Neural progenitor cell (in vitro differentiated cells): ENCODE results near the gene CYP26C1. TPM values are rescaled to one million over a fixed set of nuclear protein-coding genes. Genes with fewer than 3 reads are reported as not detected.

Experiments used
- DNase-seq: peaks from one replicate; pipeline ENCODE4 v3.0.0-alpha.2; 2016; ENCODE audit warnings: low spot score
- H2AFZ ChIP-seq: fragments of 200-600 bp; sonication (generic); replicated peaks from 2 replicates; pipeline ENCODE4 v1.6.1; 2016; ENCODE audit warnings: antibody characterized with exemption
- H3F3A ChIP-seq: fragments of 200-600 bp; sonication (generic); 2 replicates; pipeline ENCODE4 v1.6.1; 2016; ENCODE audit warnings: antibody characterized with exemption, low read depth
- H3K27ac ChIP-seq: fragments of 200-600 bp; sonication (generic); 2 replicates; pipeline ENCODE4 v1.5.1; 2016; ENCODE audit warnings: mild to moderate bottlenecking
- H3K27me3 ChIP-seq: fragments of 200-600 bp; sonication (generic); 2 replicates; pipeline ENCODE4 v1.6.1; 2016; ENCODE audit warnings: mild to moderate bottlenecking, moderate library complexity
- H3K36me3 ChIP-seq: fragments of 200-600 bp; sonication (generic); 2 replicates; pipeline ENCODE4 v1.5.1; 2016
- H3K4me1 ChIP-seq: fragments of 200-600 bp; sonication (generic); 2 replicates; pipeline ENCODE4 v1.6.1; 2016; ENCODE audit warnings: mixed run types
- H3K4me2 ChIP-seq: fragments of 200-600 bp; sonication (generic); 2 replicates; pipeline ENCODE4 v1.6.1; 2016
- H3K4me3 ChIP-seq: fragments of 200-600 bp; sonication (generic); 2 replicates; pipeline ENCODE4 v1.5.1; 2016
- H3K79me2 ChIP-seq: fragments of 200-600 bp; sonication (generic); 2 replicates; pipeline ENCODE4 v1.6.1; 2016; ENCODE audit warnings: low read depth
- H3K9ac ChIP-seq: fragments of 200-600 bp; sonication (generic); 2 replicates; pipeline ENCODE4 v1.6.1; 2016
- H3K9me3 ChIP-seq: fragments of 200-600 bp; sonication (generic); 2 replicates; pipeline ENCODE4 v1.5.1; 2016; ENCODE audit warnings: low read depth
- H4K20me1 ChIP-seq: fragments of 200-600 bp; sonication (generic); 2 replicates; pipeline ENCODE4 v1.6.1; 2016; ENCODE audit warnings: low read depth
- H3K27ac Mint-ChIP-seq: 3 replicates; pipeline ENCODE4 v1.8.0; 2021; ENCODE audit warnings: mixed read lengths
- H3K27me3 Mint-ChIP-seq: 2 replicates; pipeline ENCODE4 v1.8.0; 2022; ENCODE audit warnings: low read depth, mild to moderate bottlenecking, inconsistent platforms, moderate library complexity, mixed read lengths; ENCODE audit not compliant: insufficient read depth
- H3K36me3 Mint-ChIP-seq: 3 replicates; pipeline ENCODE4 v1.8.0; 2021; ENCODE audit warnings: mixed read lengths
- H3K4me1 Mint-ChIP-seq: 3 replicates; pipeline ENCODE4 v1.8.0; 2021; ENCODE audit warnings: mixed read lengths
- H3K4me3 Mint-ChIP-seq: 3 replicates; pipeline ENCODE4 v1.8.0; 2021; ENCODE audit warnings: mild to moderate bottlenecking, moderate library complexity, mixed read lengths
- H3K9me3 Mint-ChIP-seq: 3 replicates; pipeline ENCODE4 v1.8.0; 2020; ENCODE audit warnings: mixed read lengths
- CTCF ChIP-seq: fragments of 200-600 bp; sonication (generic); IDR thresholded peaks from 2 replicates; pipeline ENCODE4 v1.5.1; 2017; ENCODE audit warnings: antibody characterized with exemption, mild to moderate bottlenecking
- EZH2 ChIP-seq: fragments of 200-600 bp; sonication (generic); IDR thresholded peaks from 2 replicates; pipeline ENCODE4 v1.6.1; 2017; ENCODE audit warnings: antibody characterized with exemption, mild to moderate bottlenecking, moderate library complexity
- EZH2phosphoT487 ChIP-seq: fragments of 200-600 bp; sonication (generic); IDR thresholded peaks from 2 replicates; pipeline ENCODE4 v1.6.1; 2017; ENCODE audit warnings: antibody characterized with exemption
- total RNA-seq: library from RNA; depleted of rRNA; stranded (reverse); fragments of >200 nt; gene quantifications from 2 replicates; pipeline ENCODE4 v1.2.3, GENCODE V29; 2015; ENCODE audit warnings: low replicate concordance

The CYP26C1 gene
- total RNA-seq, 1 donor from 2014 or later = 0.04 TPM

GRCh38 chr10:93026072-93026471 lies 34.5 kb upstream of the CYP26C1 start:
- no peak for TF ChIP-seq CTCF
- no peak for TF ChIP-seq EZH2phosphoT487
- TF ChIP-seq EZH2 = no peak
- no peaks in the 10 kb centered on the region for H3K27me3 ChIP-seq
- H3K36me3 ChIP-seq = no peaks in the 10 kb centered on the region
- no peak overlapping the region for H3K27ac ChIP-seq
- DNase-seq = no peak
- H3K9me3 Mint-ChIP-seq = peaks cover 7% of the 10 kb centered on the region
- H3K36me3 Mint-ChIP-seq = peaks cover 13% of the 10 kb centered on the region
- H3K9ac ChIP-seq = no peak overlapping the region
- H3K4me2 ChIP-seq = no peak overlapping the region
- no peak overlapping the region for H2AFZ ChIP-seq
- H3K27ac Mint-ChIP-seq = no peak overlapping the region
- H3K4me3 Mint-ChIP-seq = no peak overlapping the region
- H3K9me3 ChIP-seq = no peaks in the 10 kb centered on the region
- H3K4me1 Mint-ChIP-seq = peaks cover 7% of the 10 kb centered on the region
- no peaks in the 10 kb centered on the region for H3K4me1 ChIP-seq
- H3F3A ChIP-seq = no peaks in the 10 kb centered on the region
- no peaks in the 10 kb centered on the region for H4K20me1 ChIP-seq
- H3K79me2 ChIP-seq = no peaks in the 10 kb centered on the region
- H3K4me3 ChIP-seq = no peak overlapping the region
- H3K27me3 Mint-ChIP-seq = no peaks in the 10 kb centered on the region

GRCh38 chr10:93027508-93027907 lies 33.1 kb upstream of the CYP26C1 start:
- Mint-ChIP-seq H3K27ac (no peak overlapping the region), H3K36me3 (peaks cover 13% of the 10 kb centered on the region), H3K9me3 (peaks cover 7% of the 10 kb centered on the region), H3K4me3 (no peak overlapping the region), H3K27me3 (no peaks in the 10 kb centered on the region), H3K4me1 (peaks cover 4% of the 10 kb centered on the region)
- Histone ChIP-seq H3K9ac (no peak overlapping the region), H3K79me2 (no peaks in the 10 kb centered on the region), H3K4me3 (no peak overlapping the region), H3K36me3 (no peaks in the 10 kb centered on the region), H3K27ac (no peak overlapping the region), H3K27me3 (no peaks in the 10 kb centered on the region), H3K4me2 (no peak overlapping the region), H2AFZ (no peak overlapping the region), H3F3A (no peaks in the 10 kb centered on the region), H4K20me1 (no peaks in the 10 kb centered on the region), H3K9me3 (no peaks in the 10 kb centered on the region), H3K4me1 (no peaks in the 10 kb centered on the region)
- DNase-seq = no peak
- TF ChIP-seq CTCF = no peak
- no peak for TF ChIP-seq EZH2
- no peak for TF ChIP-seq EZH2phosphoT487

GRCh38 chr10:93028883-93029282 lies 31.7 kb upstream of the CYP26C1 start:
- no peaks in the 10 kb centered on the region for H3K79me2 ChIP-seq
- no peaks in the 10 kb centered on the region for H4K20me1 ChIP-seq
- Mint-ChIP-seq H3K4me3 (no peak overlapping the region), H3K36me3 (peaks cover 13% of the 10 kb centered on the region), H3K4me1 (no peaks in the 10 kb centered on the region), H3K27ac (no peak overlapping the region), H3K27me3 (no peaks in the 10 kb centered on the region), H3K9me3 (peaks cover 7% of the 10 kb centered on the region)
- H3K4me2 ChIP-seq = no peak overlapping the region
- TF ChIP-seq CTCF (no peak), EZH2phosphoT487 (no peak), EZH2 (no peak)
- H3K36me3 ChIP-seq = no peaks in the 10 kb centered on the region
- H3F3A ChIP-seq = no peaks in the 10 kb centered on the region
- no peaks in the 10 kb centered on the region for H3K27me3 ChIP-seq
- H3K9ac ChIP-seq = no peak overlapping the region
- no peak overlapping the region for H2AFZ ChIP-seq
- DNase-seq = no peak
- H3K4me1 ChIP-seq = peaks cover 7% of the 10 kb centered on the region
- no peak overlapping the region for H3K4me3 ChIP-seq
- no peak overlapping the region for H3K27ac ChIP-seq
- no peaks in the 10 kb centered on the region for H3K9me3 ChIP-seq

GRCh38 chr10:93030409-93030808 lies 30.2 kb upstream of the CYP26C1 start:
- peaks cover 18% of the 10 kb centered on the region for H3K4me1 ChIP-seq
- H3K36me3 Mint-ChIP-seq = peaks cover 13% of the 10 kb centered on the region
- TF ChIP-seq EZH2 = no peak
- TF ChIP-seq EZH2phosphoT487 = no peak
- TF ChIP-seq CTCF = no peak
- no peaks in the 10 kb centered on the region for H3K4me1 Mint-ChIP-seq
- H3K4me3 Mint-ChIP-seq = no peak overlapping the region
- H3K9me3 ChIP-seq = no peaks in the 10 kb centered on the region
- H4K20me1 ChIP-seq = no peaks in the 10 kb centered on the region
- H3K27me3 Mint-ChIP-seq = no peaks in the 10 kb centered on the region
- H3K4me2 ChIP-seq = no peak overlapping the region
- no peak overlapping the region for H3K4me3 ChIP-seq
- peaks cover 7% of the 10 kb centered on the region for H3K9me3 Mint-ChIP-seq
- DNase-seq = no peak
- H3F3A ChIP-seq = no peaks in the 10 kb centered on the region
- H3K36me3 ChIP-seq = no peaks in the 10 kb centered on the region
- no peak overlapping the region for H2AFZ ChIP-seq
- H3K27me3 ChIP-seq = no peaks in the 10 kb centered on the region
- no peak overlapping the region for H3K9ac ChIP-seq
- H3K79me2 ChIP-seq = no peaks in the 10 kb centered on the region
- H3K27ac Mint-ChIP-seq = no peak overlapping the region
- no peak overlapping the region for H3K27ac ChIP-seq
